GM21717 (cell line): ENCODE data around the gene DSG3.
"Not testable (repeated sequence)": the region's sequence is repeated elsewhere in the genome, so short reads cannot be mapped to it uniquely, and the experiment has no call there.

Experiments used
- ATAC-seq: cut with Tn5 transposase; IDR thresholded peaks from one replicate; pipeline ENCODE4 v1.9.1; 2021; ENCODE audit warnings: mild to moderate bottlenecking, moderate library complexity; ENCODE audit not compliant: unreplicated experiment

Gene DSG3

DNA sequence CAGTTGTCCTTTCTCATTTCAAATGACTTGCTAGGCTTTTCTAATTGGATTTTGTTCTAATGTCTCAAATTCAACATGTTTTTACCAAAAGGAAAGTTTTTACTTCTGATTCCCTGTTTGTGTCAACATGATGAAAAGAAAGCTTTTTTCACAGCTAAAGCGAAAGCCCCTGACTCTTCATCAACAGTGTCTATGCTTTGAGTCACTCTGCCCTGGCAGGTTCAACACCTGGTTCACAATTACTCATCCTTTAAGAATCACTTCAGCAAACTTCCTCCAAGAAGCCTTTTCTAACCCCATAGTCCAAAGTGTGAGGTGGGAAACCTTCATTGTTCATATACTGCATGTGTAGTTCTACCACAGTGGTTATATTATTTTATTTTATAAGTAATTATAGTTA is 42.8 kb downstream of the DSG3 start:
- peak; percentile 93 for ATAC-seq

GRCh38 chr18:31490833-31491232 is 43.3 kb downstream of the DSG3 start:
- ATAC-seq: no peak

DNA sequence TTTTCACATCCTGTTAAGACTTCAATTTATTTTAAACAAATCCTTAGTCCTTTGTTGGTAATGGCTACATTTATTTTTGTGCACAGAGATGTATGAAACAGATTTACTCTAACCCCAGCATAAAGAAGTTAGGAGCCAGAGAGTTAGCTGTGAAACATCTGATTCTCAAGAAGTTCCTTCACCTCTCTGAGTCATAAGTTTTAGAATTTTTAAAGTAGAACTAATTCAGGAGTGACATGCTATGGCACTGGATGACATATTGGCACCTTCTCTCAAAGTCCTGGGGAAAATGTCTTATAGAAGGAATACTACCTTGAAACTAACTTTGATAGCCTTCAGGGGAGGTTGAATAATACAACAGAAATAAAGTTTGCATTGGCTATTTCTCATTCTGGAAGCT is 44.0 kb downstream of the DSG3 start:
- no peak for ATAC-seq

GRCh38 chr18:31492671-31493070 is 45.1 kb downstream of the DSG3 start:
- no peak for ATAC-seq

GRCh38 chr18:31493171-31493570 is 45.6 kb downstream of the DSG3 start:
- ATAC-seq: no peak

DNA sequence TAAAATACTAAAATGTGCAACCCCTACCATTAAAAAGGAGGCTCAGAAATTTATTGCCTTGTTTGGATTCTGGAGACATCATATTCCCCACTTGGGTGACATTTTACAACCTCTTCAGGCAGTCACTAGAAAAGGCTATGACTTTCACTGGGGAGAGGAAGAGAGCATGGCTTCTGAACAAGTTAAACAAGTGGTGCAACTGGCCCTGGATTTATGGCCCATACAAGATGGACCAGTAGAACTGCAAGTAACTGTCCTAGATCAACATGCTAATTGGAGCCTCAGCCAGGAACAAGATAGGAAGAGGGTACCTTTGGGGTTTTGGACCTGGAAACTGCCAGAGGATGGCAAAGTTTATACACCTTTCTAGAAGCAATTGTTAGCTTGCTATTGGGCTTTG is 46.4 kb downstream of the DSG3 start:
- ATAC-seq: no peak

DNA sequence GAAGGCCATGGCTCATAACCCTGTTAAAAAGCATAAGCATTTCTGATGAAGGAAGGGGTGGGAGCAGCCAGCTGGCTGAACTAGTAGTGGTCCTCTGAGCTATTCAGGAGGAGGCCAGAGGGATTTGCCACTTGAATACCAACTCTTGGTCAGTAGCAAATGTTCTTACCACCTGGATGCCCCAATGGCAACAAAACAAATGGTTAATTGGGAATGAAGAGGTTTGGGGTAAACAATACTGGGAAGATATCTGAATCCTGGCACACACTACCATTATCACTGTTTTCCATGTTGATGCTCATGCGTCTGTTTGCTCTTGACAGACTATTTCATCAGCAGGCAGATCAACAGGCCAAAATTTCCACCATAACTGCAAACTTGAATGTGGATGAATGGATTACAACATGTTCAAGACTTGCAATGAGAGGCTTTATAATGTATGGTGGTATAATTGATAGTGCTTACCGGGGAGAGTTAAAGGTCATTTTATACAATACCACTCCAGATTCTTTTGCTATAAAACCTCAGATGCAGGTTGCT is 47.2 kb downstream of the DSG3 start:
- ATAC-seq: not testable (repeated sequence)

DNA sequence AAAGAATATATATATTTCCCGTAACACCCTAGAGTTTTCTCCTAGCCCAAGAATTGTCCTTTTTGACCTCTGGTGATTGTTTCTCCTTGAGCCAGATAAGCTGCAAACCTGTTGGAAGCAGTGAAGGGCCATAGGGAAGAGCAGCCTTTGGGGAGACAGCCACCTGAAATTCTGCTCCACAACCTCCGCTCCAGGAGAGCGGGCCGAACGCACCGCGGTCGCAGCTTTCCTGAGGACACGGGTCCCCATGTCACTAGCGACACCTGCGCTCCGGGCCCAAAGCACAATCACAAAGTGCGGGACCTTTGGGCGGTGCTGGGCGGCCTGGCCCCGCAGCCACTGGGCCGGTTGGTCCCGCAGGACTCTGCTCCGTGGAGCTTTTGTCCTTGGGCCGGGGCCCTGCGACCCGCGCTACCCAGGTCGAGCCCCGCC is 49.9 kb downstream of the DSG3 start:
- peak; percentile 17 for ATAC-seq

DNA sequence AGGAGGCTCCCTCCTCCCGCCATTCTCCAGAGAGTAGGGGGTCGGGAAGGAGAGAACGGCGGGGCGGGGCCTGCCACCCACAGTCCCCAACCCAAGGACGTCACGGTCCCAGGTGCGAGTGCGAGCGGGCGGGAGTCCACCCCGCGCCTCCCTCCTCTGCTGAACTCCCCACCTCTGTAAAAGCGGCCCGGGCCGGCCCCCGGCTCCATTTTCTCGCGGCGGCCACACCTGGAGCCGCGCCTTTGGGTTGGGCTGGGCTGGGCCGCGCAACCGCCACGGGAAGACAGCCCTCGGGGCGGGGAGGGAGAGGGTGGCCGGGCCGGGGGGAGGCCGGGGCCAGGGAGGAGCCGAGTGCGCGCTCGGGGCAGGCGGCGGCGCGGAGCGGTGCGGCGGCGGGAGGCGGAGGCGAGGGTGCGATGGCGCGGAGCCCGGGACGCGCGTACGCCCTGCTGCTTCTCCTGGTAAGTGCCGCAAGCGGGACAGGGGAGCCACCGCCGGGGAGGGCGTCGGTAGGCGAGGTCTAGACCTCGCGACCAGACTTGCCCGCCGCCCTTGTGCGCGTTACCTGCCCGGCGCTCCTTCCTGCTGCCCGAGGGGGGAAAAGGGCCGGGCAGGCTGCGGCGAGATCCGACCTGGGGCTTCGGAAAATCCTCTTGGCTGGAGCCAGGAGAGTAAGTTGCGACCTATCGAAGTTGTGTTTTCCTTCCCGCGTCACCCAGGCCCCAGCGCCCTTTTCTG is 50.5 kb downstream of the DSG3 start, which contains the start of gene DSG2:
DSG2 (plus strand) TSS at position 342 of the 738 bp plus-strand sequence; CDS start at position 417, 75 bp downstream.
- ATAC-seq: peak; percentile 36

DNA sequence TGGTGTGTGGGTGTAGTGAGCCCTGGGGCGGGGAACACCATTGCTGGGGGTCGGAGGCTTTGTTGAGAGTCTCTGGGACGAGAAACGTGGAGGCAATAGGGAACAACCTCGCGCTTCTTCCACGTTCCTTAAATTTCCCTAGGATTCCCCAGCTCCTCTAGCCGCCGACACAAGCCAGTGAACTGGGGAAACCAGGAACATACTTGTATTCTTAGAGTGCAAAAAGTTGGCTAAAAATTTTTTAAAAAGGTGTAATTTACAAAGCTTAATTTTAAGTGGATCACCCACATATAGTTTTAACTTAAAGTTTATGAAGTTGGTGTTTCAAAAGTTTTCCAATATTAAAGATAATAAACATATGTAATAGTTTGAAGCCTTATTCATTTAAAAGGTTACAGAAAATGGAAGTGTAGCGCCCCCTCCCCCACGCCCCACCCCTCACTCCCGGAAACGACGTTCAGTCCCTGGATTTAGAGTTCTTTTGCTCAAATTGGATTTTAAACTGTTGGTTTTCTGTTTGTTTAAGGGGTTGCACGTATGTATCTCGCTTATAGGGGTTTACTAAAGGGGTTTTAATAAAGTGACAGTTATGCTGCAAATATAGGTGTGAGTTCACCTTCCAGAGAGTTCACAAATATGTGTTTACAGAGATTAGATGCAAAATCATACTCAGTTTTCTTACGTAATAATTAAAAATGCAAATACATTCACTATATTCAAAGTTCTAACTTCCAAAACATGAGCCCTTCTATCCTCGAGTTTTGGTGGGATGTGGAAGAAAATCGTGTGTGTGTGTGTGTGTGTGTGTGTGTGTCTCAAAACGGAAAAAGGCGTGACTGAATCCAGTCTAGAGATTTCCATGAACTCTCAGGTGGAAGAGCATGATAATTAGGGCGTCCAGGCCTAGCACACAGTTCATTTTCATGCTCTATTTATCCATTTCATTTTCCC is 51.3 kb downstream of the DSG3 start:
- peak; percentile 22 for ATAC-seq

DNA sequence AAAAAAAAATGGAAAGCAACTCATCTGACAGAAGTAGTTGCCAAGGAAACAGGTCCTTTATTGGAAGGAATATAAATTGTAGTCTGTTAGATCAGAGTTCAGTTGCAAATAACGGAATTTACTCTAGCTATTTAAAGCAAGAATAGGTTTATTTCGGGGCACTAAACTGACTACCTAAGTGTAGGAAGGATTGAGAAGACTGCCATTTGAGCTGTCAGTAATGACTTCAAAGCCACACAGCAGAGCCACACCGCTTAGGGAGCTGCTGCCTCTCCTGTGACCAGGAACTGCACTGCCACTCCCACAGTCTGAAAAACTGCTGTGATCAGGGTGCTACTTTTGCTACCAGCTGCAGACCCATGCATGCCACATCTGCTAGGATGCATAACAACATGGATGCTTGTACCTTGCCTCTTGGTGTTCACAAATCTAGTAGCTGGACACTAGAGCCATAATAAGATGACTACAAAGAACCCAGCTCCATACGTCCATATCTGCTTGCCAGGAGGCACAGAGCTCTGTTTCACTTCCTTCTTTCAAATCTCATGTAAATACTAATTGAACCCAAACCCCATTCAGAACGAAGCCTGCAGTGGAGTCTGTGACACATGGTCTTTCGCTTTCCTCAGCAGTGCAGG is 52.6 kb downstream of the DSG3 start:
- peak; percentile 96 for ATAC-seq

DNA sequence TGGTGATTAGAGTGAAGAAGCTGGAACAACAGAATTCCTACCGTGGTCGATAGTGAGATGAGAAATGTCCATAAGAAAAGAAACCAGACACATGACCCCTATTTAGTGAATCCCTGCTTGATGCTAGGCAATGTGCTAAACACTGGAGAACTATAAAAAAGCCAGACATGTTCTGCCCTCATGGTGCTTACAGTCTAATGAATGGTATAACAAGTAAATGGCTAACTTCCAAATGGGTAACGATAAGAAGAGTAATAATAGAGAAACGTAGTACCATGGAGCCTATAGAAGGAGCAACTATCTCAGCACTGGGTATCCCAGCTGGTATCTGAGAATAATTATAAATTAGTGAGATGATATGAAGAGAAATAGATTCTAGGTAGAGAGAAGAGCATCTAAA is 55.5 kb downstream of the DSG3 start:
- ATAC-seq: no peak

DNA sequence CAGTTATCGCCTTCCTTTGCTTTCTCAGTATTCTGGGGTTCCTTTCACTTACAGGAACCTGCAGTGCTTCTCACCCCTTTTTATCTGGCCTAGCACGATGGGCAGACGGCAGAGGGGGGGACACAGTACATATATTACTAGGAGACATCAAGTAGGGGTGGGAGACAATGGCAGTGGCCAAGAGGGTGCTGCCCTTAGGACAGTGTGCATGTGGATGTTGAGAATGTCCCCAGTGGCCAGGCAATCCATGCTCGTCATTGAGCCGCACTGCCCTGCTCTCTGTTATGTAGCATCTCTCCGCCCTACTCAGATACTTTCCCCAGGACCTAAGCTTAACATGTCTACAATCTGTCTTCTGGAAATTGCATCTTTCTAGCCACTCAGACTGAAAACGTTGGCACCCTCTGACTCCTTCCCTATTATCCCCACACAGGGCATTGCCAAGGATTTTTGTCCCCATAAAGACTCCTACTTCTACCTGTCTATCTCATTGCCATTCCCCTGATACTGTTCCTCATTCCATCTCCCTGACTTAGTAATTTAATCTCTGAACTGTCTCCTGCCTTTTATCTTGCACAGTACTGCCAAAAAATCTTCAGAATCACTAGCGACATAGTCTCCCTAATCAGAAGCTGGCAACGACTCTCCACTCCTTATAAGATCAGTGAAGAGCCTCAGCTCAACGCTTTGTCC is 57.1 kb downstream of the DSG3 start:
- ATAC-seq: no peak

DNA sequence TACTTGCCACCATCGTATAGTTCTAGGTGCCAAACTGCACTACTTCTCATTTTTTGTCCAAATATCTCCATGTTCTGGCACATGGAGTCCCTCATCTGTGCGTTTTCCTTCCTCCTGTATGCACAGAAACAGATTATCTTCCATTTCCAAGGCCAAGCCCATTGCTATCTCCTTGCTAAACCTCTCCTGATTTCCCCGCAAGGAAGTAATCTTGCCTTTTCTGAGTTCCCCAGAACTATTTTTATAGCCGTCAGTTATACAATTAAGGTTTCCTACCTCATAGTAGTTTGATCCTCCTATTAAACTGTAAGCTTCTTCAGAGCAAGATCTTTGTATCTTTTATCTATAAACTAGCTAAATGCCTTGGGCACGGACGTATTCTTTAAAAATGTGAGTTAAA is 57.6 kb downstream of the DSG3 start:
- ATAC-seq: no peak

- no peak for ATAC-seq
Observed at GRCh38 chr18:31506024-31506742, 58.6 kb downstream of the DSG3 start.

DNA sequence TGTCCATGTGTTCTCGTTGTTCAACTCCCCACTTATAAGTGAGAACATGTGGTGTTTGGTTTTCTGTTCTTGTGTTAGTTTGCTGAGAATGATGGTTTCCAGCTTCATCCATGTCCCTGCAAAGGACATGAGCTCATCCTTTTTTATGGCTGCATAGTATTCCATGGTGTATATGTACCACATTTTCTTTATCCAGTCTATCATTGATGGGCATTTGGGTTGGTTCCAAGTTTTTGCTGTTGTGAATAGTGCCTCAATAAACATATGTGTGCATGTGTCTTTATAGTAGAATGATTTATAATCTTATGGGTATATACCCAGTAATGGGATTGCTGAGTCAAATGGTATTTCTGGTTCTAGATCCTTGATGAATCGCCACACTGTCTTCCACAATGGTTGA is 59.6 kb downstream of the DSG3 start:
- not testable (repeated sequence) for ATAC-seq

DNA sequence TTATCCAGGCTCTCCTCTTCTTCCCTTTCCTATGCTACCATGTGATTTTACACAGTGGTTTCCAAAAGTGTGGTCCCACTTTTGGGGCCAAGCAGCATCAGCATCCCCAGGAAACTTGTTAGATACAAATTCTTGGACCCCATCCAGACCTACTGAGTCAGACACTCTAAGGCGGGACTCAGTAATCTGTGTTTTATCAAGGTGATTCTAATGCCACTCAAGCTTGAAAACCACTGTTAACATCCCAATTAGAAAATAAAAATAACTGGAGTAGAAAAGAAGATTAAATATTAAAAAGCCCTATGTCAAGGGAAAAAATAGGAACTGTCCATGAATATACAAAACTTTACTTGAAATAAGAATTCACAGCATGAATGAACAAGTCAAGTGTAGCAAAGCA is 61.2 kb downstream of the DSG3 start:
- no peak for ATAC-seq

DNA sequence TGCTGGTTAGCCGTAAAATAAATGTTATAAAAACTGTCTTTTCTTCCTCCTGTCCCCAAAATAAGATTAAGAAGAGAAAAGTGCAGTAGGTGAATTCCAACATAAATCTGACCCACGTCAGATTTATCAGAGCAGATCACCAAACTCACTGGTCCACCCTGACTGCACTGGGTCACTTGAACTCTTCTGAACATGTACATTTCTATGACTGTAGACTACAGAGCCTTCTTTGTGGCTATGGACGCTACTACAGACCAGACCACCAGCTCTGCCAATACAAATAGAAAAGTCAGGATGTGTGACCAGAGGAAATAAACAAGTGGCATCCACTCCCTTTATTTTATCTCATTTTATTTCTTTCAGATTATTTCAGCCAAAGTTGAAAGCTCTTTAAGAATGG is 62.0 kb downstream of the DSG3 start:
- no peak for ATAC-seq

- no peak for ATAC-seq
Observed at GRCh38 chr18:31510319-31510718, 62.8 kb downstream of the DSG3 start.

- no peak for ATAC-seq
Observed at GRCh38 chr18:31511098-31511497, 63.6 kb downstream of the DSG3 start.
